ENCODE data around the gene ZBTB20.

ZBTB20 gene

GRCh38 chr3:115087512-115087911 is 59.6 kb downstream of the ZBTB20 start:
- no peak for DNase-seq

GRCh38 chr3:115086344-115086743 is 60.7 kb downstream of the ZBTB20 start:
- no peak for DNase-seq

- DNase-seq: no peak
These were observed 61.8 kb downstream of the ZBTB20 start for GRCh38 chr3:115085197-115085865.

DNA sequence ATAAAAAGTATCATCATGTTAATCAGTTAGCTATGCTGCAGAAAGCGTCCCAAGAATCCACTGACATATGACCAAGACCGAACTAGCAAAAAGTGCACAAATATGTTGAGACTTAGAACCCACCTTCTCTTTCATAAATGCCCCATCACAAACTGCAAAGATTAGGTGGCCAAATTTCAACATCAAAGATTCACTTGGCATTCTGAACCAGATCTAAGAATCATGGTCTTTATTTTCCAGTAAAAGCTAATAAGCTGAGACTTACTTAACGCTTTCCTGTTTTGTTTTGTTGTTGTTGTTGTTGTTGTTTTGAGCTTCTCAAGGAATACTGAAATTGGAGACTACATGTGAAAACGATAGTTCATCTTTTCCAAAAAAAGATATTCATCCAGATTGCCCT is 62.4 kb downstream of the ZBTB20 start:
- no peak for DNase-seq

GRCh38 chr3:115082260-115082659 is 64.8 kb downstream of the ZBTB20 start:
- no peak for DNase-seq

DNA sequence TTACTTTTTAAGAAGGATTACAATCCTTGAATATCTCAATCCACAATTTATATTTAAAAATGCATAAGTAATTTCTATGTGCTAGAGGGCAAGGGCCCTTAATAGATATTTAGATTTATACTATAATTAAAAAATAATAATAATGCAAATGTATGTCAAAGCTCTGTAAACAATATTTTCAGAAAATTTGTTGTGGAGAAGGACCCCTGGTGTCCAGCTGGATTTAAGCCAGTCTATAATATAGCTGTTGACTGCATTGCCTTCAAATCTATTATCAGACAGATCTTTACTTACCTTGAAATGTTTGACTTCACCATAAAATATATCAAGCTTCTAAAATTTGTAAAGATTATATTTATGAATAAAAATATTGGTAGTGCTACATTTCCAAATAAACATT is 65.6 kb downstream of the ZBTB20 start:
- DNase-seq: no peak

DNA sequence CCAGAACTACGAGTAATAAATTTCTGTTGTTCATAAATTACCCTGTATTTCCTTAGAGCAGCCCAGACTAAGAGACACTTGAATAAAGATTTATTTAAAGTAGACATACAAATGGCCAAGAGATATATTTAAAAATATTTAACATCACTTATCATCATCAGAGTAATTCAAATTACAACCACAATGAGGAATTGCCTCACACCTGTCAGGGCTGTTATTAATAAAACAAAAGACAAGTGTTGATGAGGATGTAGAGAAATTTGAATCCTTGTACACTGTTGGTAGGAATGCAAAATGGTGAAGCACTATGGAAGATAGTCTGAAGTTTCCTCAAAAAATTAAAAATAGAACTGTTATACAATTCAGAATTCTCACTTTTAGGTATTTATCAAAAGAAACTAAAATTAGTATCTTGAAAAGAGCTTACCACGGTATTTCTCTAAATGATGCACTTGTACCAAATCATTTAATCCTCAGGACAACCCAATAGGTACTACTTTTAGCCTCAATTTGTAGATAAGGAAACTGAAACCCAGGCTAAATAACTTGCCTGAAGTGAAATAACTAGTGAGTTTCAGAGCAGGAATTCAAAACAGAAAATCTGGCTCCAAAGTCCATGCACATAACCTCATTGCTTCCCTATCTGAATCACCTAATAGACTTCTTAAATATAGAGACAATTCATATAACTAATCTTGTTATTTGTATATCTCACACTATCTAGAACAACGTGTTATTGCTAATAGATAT is 69.4 kb downstream of the ZBTB20 start:
- no peak for DNase-seq

- no peak for DNase-seq
These were observed 72.6 kb downstream of the ZBTB20 start for GRCh38 chr3:115074502-115074901.

- no peak for DNase-seq
These were observed 74.6 kb downstream of the ZBTB20 start for GRCh38 chr3:115072265-115073021.

GRCh38 chr3:115071601-115072000 is 75.5 kb downstream of the ZBTB20 start:
- no peak for DNase-seq

GRCh38 chr3:115071166-115071565 is 75.9 kb downstream of the ZBTB20 start:
- DNase-seq: no peak

GRCh38 chr3:115068799-115069198 is 78.3 kb downstream of the ZBTB20 start:
- DNase-seq: no peak

DNA sequence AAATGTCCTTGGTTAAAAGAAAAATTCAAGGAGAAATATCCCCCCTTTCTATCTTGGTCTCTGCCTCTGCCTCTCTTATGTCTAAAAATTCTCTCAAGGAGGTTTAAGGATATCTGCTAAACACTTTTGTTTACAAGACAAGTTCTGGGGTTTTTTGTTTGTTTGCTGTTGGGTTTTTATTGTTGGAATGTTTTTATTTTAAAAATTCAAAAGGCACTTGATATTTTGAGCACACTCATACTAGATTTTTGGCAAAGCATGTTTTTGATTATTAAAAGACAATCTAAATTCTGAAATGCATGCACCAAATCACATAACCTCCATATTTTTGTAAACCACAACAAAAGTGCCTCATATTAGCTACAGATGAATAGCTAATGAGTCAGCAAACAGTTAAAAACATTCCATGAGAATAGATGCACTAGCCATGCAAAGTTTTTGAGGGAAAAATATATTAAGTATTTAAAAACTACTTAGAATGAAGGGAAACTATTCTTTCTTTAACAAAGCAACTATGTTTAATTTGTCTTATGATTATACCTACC is 84.6 kb downstream of the ZBTB20 start:
- DNase-seq: no peak

DNA sequence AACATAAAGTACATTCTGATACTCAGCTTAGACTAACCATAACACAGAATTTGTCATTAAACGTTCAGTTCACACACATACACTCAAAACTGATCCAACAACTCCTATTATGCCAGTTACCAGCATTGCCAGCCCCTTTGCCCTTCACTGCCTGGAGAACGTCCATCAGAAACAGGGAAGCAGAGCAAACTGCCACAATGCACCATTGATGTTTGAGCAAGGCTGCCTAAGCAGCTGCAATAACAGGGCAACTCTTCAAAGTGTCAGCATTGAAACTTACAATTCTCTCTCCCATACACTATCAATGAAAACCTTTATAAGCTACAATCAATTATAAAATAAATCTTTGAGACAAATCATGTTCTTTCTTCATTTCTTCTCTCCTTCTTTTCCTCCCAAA is 85.1 kb downstream of the ZBTB20 start:
- no peak for DNase-seq

- no peak for DNase-seq
These were observed 94.2 kb downstream of the ZBTB20 start for GRCh38 chr3:115052906-115053305.

DNA sequence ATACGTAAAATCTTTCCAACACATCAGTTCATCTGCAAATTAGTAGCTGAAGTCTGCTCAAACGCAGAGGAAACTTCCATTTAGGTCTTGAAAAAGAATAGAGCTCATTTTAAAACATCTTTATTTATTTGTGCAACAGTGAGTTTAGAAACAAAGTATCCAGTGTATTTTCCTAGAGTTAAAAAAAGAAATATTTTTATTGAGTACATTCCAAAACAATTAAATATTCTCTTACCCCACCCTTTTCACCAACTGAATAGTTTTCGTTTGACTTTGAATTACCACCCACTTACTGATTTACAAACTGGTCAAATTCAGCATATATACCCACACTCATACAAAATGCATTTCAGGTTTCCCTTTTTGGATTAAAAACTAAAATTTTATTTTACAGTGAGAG is 104.7 kb downstream of the ZBTB20 start:
- no peak for DNase-seq

GRCh38 chr3:115040673-115041286 is 106.3 kb downstream of the ZBTB20 start:
- peak; percentile 32 for DNase-seq

- no peak for DNase-seq
These were observed 106.8 kb downstream of the ZBTB20 start for GRCh38 chr3:115040246-115040645.

GRCh38 chr3:115038817-115039216 is 108.3 kb downstream of the ZBTB20 start:
- no peak for DNase-seq

DNA sequence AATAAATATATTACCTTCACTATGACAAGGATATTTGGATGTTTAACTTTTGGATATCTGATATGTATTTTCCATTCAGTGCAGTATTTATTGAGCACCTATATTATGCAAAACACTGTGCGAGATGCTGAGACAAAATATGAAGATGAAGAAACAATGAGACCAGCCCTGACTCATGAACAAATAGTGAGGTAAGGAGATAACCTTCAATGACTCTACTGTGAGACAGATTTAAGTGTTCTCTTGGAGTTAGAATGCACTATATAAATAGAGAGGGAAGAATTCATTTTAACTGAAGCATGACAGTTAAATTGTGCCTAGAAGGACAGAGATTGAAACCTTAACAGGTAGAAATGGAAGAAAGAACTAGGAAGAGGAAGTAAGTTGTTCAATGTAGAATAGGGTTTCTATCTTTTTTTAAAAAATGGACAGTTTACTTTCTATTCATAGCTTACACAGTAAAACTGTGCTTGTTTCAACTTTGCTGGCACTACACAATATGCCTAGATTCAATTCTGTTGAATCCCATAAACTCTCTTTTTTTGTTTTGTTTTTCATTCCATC is 124.2 kb downstream of the ZBTB20 start:
- DNase-seq: no peak

GRCh38 chr3:115022199-115022598 is 124.9 kb downstream of the ZBTB20 start:
- no peak for DNase-seq

DNA sequence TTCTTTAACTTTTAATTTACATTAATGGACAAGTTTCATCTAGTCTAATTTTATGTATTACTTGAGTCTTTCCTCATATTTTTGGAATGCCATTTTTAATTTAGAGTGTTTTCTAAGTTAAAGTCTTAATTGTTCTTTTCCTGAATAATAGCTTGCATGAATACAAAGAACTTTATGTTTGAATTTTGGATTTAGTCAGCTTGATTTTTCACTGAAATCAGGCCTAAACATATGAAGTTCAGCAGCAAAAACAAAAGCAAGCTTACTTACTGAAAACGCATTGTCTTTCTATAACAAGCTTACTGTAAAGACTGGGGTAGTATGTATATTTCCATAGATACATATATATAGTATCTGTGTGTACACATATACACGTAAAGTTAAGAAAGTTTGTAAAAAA is 126.0 kb downstream of the ZBTB20 start:
- no peak for DNase-seq

- DNase-seq: no peak
These were observed 127.2 kb downstream of the ZBTB20 start for GRCh38 chr3:115019900-115020299.

Data from activated naive CD4-positive, alpha-beta T cell treated with Interleukin-2 at 50 U/mL for 16 hours (primary cell).